HPDE6-E6E7 (cell line): Measurements from ENCODE around the gene MYBBP1A.

Experiments used
- DNase-seq: peaks from one replicate; pipeline ENCODE4 v3.0.0; 2011; ENCODE audit warnings: missing footprints; ENCODE audit errors: extremely low spot score

Gene MYBBP1A

DNA sequence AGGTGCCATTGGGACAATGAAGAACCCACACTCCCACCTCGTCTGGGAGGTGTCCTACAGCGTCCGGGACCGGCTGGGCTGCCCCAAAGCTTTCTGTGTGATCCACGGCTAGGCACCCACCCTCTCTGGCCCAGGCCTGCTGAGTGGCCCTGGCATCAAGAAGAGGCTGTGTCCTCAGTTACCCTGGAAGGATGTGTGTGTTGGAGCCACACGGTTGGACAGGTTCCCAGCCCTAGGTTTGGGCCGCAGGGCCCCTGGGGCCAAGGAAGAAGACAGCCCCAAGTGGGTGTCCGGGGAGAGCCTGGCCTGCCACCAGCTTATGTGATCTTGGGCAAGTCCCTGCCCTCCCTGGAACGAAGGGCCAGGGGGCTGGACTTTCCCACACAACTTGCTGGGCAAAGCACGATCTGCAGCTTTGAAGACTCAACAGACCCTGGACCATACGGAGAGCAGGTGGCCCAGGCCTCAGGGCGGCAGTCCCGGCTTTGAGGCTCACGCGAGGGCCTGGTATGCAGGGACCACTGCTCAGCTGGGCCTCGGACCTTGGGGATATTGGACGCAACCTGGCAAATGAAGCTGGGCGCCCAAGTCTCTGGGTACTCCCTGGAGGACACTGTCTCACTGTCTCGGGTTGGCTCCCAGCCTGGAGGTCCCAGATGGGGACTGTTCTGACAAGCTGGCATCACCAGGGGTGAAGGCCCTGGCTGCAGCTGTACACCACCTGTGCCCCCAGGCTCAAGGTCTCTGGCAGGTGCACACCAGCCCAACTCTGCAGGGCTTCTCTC lies 17.5 kb downstream of the MYBBP1A start:
- no peak for DNase-seq

DNA sequence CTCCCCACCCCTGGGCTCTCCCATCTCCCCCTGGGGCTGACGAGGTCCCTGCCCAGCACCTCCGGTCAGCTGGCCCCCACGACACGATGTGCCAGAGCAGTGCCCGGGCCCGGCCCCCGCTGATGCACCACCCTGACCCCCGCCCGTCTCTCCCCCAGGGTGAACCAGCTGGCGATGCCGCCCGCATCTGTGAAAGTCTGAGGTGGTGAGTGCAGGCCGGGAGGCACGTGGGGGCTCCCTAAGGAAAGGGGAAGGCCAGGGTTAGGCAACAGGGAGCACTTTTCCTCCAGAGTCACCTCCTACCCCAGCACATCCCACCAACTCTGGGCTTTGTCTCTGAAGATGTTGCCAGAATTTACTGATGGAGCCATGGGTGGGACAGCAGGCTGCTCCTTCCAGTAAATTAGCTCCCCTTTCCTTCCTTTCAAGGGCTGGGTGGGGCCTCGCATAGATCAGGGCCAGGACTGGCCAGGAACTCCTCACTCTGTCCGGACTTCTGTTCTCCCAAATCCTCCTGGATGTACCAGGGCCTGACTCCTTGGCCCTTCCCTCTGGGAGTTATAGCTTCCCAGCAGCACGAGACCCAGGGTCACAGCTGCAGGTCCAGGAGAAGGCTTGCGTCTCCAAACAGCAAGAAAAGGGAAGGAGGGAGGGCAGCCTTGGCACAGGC lies 18.3 kb downstream of the MYBBP1A start:
- no peak for DNase-seq

DNA sequence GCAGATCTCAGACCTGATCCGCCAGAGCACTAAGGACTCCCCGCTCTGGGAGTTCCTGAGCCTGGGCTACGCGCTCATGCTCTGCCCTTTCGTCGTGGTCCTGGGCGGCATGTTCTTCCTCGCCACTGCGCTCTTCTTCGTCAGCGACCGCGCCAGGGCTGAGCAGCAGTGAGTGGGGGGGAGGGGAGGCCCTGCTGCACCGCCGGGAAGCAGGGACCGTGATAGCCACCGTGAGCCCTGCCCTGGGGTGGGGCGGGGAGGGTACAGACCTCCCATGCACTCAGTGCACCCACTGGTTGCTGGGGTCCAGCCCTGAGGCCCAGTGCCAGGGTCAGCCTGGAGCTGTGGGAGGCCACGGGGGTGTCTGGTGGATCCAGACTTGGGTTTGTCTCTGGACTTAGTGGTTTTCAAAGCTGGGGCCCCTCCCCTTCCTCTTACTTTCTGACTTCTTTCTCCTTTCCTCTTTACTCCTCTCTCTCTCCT lies 18.9 kb downstream of the MYBBP1A start:
- no peak for DNase-seq

DNA sequence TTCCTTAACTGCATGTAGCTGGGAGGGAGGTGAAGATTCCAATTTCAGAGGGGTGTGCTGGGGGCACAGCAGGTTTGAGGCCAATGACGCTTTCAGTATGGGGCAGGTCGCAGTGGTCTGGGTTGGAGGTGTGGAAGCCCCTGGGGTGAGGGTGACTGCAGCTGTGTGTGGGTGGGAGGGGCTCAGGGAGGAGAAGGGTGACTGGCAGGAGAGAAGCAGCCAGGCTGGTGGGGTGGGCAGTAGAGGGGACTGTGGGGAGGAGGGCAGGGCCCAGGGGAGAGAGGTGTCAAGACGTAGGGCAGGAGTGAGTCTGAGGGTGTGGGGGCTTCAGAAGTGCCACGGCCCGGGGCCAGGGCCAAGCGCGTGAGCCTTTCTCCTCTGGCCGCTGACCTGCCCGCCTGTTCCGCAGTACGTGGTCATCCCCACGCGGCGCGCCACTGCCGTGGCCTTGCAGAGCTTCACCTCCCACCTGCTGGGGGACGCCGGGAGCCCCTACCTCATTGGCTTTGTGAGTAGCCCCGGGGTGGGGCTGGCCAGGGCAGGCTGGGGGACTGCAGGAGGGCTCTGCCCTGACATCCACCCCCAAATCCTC lies 19.4 kb downstream of the MYBBP1A start:
- DNase-seq, result no peak

DNA sequence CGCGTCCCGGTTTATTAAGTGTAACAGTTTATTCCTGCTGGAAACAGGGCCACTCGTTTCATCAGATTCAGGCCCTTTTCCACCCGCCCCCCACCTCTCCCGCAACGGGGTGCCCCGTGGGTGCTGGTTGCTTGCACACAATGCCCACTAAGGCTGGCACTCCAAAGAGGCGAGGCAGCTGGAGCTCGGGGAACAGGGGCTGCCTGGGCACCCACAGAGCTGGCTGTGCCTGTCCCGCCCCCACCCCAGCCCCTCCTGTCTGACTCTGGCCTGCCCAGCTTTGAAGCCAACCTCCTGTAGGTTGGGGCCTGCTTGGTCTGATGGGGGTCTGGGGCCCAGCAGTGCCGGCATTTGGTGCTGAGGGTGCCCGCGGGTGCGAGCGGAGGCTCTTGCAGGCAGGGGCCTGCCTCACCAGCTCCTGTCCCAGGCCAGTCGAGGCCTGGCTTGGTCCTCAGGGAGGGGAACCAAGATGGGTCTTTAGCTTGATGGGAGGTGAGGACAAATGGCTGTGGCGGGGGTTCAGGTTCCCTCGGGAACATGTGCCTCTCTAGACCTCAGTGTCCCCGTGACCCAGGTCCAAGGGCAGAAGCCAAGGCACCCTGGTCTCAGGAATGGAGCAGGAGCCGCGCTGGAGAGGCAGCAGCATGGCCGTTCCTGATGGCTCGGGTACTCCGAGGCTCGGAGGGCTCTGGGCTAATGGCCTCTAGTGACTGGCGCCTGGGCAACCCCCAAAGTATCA lies 20.1 kb downstream of the MYBBP1A start:
- DNase-seq, result no peak

DNA sequence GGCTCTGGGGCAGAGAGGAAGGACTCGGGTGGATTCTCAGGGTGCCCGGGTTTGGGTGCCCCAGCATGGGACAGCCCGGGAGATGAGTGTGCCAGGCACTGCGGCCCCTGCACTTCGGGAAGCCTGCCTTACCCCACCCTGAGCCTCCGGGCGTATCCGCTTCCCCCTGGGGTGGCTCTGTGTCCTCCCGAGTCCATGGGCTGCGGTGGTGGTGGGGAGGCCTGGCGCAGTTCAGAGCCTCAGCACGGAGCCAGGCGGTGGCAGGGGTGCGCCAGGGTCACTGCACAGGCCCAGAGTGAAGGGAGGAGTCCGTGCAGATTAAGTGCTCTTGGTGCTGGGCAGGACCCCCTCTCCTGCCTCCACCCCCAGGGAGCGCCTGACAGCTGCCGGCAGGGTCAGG lies 20.7 kb downstream of the MYBBP1A start:
- DNase-seq, result no peak

DNA sequence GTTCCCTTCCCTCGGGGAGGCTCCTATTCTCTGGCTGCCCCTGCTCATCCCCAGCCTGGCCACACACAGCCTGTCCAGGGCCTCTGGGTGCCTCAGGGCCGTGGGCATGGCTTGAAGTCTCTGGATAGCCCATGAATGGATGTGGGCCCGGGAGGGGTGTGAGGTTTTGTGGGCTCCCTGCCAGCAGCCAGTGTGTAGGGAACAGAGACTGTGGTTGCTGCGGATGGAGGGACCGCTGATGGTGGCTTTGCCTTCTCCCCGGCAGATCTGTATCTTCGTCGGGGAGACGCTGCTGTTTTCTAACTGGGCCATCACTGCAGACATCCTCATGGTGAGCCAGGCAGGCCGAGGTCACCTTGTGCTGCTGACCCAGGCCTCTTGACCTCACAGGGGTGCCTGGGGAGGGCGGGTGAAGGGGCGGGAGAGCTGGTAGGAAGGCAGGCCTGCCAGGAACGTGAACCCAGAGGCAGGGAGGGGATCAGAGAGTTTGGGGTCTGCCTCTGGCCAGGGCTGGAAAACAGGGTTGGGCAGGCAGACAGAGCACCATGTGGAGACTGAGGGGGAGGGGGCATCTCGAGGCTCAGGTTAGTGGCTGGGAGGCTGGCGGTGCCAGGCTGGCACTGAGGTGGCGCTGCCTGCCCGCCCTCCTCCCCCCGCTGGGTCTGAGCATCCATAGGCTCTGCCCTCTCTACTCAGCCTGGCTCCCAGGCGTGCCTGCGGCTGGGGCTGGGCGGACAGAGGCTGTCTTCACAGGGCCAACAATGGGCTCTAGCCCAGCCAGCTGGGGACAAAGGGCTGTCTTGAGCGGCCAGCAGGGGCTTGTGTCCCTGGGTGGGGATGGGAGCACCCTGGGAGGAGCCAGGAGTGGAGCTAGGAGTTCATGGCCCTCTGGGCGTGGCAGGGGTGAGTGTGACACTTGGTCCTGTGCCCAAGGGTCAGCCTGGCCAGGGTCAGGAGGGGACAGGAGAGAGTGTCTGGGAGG lies 21.4 kb downstream of the MYBBP1A start:
- no peak for DNase-seq

DNA sequence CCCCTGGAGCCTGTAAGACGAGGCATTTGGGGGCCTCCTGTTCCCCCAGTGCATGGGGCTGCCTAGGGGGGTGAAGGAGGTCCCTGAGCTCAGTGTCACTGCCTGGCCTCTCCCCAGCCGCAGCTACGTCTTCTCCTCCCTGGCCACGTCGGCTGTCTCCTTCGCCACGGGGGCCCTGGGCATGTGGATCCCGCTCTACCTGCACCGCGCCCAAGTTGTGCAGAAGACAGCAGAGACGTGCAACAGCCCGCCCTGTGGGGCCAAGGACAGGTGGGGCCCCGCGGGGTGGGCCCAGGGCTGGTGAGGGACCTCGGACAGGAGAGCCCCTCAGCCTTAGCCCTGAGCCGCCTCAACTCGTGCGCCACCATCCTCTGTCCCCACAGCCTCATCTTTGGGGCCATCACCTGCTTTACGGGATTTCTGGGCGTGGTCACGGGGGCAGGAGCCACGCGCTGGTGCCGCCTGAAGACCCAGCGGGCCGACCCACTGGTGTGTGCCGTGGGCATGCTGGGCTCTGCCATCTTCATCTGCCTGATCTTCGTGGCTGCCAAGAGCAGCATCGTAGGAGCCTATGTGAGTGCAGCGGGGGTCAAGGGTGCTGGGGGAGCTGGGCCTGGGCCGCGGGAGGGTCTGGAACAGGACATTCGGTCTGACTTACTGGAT lies 22.2 kb downstream of the MYBBP1A start:
- no peak for DNase-seq

DNA sequence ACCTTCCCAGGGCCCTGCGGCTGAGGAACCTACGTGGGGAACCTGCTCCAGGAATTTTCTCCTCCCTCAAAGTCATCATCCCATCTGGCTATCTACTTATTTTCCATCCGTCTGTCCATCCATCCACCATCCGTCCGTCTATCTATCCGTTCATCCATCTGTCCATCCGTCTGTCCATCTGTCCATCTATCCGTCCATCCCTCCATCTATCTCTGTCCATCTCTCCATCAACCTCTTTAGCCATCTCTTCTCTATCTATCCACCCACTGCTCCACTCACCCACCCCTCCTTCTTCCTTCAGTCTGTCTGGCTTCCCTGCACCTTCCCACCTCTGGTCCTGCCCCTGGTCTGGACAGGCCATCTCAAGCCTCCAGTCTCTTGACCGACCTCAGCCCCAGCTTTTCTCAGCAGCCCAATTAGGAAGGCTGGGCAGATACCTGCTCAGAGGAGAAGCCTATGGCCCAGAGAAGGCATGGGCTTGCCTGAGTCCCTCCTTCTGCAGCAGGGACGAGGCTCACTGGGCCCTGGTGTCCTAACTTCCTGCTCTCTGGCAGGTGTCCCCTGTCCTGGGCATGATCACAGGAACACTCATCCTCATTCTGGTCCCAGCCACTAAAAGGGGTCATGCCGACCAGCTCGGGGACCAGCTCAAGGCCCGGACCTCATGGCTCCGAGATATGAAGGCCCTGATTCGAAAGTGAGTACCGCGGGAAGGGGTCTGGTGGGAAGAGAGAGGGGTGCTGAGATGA lies 23.0 kb downstream of the MYBBP1A start:
- no peak for DNase-seq

DNA sequence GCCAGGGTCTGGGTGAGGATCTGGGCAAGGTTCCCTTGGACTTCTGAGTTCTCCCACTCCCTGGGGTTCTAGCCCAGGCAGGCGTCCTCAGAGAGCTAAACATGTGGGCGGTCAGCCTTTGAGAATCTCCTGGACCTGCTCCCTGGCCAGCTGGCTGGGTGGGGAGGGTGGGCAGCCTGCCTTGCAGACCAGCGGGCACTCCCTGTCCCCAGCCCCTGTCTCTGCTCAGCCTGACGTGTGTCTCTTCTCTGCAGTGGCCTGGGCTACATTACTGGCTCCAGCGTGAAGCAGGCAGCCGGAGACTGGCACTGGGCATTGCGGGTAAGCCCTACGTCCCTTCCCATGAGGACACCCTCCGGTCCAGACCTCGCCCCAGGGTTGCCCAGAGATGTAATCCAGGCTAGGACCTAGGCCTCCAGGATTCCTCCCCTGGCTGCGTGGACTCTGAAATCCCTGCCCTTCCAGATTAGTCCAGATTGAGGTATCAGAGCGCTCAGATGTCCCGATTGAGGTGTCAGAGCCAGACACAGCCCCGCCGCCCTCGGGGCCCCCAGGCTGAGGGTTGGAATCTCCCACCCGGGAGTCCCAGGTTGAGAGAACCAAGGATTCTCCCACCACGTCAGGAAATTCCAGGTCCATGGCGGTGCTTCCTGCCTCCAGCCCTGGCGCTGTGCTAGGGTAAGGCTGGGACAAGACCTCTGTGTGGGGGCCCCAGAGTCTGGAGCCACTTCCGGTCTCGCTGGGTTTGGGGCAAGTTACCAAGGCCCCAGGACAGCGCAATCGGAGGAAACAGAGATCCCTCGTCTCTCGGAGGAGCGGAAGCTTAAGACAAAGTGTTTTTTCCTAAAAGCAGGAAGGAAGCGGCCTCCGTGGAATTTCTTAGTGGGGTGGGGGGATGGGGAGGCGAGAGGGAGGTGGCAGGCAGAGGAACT lies 24.1 kb downstream of the MYBBP1A start:
- no peak for DNase-seq

DNA sequence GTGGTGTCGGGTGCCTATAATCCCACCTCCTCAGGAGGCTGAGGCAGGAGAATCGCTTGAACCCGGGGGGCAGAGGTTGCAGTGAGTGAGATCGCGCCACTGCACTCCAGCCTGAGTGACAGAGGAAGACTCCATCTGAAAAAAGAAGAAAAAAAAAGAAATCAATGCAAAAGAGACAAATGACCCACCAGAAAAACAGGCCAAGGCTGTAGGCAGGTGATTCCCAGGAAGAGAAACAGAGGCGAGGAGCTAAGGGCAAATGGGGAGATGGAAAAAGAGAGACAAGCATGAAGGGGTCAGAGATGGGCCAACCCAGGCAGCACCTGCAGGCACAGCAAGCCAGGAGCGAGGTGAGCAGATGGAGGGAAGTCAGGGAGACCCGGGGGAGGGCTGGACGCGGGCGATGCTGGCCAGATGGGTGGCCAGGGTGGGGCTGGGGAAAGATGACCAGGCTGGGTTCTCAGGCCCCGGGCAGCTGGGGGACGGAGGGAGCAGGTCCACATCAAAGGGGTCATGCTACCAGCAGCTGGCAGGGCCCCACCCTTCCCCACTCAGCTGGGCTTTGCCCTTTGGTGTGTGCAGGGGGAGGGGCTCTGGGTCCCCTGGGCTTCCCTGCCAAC lies 25.5 kb downstream of the MYBBP1A start:
- no peak for DNase-seq

DNA sequence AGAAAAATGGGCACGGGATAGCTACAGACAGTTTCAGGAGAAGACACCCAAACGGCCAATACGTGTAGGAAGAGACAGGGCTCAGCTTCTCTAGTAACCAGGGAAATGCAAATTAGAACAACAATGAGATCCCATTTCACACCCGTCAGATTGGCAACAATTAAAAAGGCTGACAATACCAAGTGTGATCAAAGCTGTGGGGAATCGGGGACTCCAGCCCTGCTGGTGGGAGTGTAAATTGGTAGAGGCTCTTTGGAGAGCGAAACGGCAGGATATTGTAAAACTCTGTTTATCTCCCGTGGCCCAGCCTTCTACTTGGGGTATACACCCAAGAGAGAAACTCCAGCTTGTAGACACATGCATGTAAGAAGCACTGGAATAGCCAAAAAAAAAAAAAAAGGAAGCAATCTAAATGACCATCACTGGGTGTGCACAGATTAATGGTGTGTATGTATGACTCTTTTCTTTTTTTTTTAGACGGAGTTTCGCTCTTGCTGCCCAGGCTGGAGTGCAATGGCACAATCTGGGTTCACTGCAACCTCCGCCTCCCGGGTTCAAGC lies 27.5 kb downstream of the MYBBP1A start:
- no peak for DNase-seq

DNA sequence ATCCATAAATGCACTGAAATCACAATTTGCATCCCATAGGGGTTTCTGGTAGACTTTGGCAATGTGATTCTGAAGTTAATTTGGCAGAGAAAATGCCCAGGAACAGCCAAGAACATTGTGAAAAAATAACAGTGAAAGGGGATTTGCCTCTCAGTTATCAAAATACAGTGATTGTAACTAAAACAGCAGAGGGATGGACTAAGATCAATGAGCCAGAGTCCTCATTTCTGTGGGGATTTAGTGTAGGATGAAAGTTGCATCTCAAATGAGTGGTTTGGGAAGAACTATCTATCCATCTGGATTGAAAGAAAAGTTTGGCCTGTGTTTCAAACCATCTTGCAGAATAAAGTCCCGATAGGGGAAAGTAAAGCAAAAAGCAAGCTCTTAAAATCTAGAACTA lies 28.1 kb downstream of the MYBBP1A start:
- no peak for DNase-seq

DNA sequence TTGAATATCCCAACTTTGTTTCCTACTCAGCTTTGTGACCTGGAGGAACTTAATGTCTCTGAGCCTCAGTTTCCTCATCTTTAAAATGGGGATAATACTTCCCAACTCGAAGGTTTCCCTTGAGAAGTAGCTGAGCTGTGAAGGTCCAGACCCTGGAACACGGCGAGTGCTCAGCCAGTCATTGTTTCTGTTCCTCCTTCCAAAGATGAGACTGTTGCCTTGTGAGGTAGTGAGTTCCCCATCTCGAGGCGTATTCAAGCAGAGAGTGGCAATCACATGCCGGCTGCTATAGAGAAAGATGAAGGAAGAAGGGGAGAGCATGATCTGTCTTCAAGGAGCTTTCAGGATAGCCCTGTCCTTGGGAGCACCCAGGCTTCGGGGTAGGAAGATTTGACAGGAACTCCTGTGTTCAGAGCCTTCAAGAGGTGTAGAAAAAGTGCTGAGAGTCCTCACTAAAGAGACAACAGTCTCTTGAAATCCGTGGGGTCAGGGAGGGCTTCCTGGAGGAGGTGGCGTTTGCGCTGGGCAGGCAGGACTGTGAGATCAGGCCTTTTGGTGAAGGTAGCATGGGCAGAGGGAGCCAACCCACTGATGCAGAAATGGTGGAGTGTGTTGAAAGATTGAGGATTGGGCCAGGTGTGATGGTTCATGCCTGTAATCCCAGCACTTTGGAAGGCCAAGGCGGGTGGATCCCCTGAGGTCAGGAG lies 29.3 kb downstream of the MYBBP1A start:
- DNase-seq, result no peak

DNA sequence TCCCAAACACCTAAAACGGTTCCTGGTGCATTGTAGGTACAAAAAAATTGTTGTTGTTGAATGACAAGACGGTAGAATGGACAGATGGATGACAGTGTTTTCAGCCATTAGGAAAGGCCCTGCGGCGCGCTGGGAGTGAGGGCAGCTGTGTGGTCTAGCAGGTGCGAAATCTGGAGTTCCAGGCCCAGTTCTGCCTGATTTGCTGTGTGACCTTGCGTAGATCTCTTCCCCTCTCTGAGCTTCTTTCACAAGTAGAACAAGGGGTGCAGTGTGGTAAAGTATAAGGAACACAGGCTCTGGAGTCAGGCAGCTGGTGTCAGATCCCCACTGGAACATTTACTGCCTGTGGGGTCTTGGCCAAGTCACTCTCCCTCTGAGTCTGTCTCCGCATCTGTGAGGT lies 31.2 kb downstream of the MYBBP1A start:
- DNase-seq, result no peak

DNA sequence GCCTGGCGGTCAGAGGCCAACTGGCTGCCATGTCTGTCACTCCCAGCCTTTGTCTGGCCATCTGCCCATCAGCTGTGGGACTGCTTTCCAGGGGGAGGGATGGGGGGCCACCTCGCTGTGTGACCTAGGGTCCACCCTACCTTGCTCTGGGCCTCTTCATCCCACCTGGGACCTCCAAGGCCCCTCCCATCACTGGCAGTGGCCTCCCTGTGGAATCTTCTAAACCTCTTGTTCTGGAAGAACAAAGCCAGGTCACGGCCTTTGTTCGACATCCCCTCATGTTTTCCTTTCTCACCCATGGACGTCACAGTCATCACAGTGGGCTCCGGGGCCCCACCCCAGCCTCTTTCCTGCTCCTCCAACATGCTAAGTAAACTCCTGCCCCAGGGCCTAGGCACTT lies 32.5 kb downstream of the MYBBP1A start:
- DNase-seq, result no peak

DNA sequence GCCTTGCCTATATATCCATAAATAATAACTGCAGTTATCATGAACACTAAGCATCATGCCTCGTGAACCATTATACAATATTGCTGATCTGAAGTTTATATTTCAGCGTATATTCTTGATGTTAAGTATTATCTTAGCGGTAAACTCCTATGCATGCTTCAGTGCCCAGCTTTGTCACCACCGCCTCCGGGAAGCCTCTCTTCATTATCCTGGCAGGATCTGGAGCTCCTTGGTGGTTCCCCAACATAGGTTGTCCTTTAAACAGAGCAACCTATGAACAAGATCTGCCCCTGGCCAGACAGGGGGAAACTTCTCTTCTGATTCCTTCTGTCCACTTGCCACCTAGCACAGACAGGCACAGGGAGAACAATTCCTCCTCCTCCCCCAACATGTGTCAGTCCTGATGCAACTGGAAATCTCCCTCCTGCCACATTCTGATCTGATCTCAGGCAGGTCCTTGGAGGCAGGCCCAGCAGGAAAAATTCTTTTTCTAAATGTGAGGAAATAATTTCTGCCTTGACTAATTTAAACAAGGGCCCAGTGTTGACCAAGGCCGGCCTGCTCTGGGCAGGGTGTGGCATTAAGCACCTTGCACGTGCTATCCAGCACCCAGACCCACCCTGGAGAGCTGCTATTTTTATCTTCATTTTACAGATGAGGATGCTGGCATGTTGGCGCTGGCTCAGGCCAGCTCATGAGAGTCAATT lies 34.1 kb downstream of the MYBBP1A start:
- peak; percentile 88 for DNase-seq
